GM23338 (cell line): Measurements from ENCODE around the gene TARBP2. TPM values are rescaled to one million over a fixed set of nuclear protein-coding genes. Genes with fewer than 3 reads are reported as not detected.
A peak's percentile ranks its signal among the peaks of the same experiment; 100 is the strongest.

ENCODE experiments used
- ATAC-seq: fragments of 200-7000 bp; cut with Tn5 transposase; 3 replicates; pipeline ENCODE4 v1.9.1; 2020
- DNase-seq: peaks from one replicate; pipeline ENCODE4 v3.0.0-alpha.2; 2015; ENCODE audit warnings: low spot score
- H2AFZ ChIP-seq: fragments of 200-600 bp; sonication (generic); 2 replicates; pipeline ENCODE4 v1.8.0; 2016; ENCODE audit warnings: antibody characterized with exemption, mild to moderate bottlenecking, moderate library complexity
- H3F3A ChIP-seq: fragments of 200-600 bp; sonication (generic); replicated peaks from 2 replicates; pipeline ENCODE4 v1.8.0; 2017; ENCODE audit warnings: antibody characterized with exemption, mixed run types, low read depth
- H3K27ac ChIP-seq: fragments of 200-600 bp; sonication (generic); 2 replicates; pipeline ENCODE4 v1.6.1; 2016; ENCODE audit warnings: low read depth
- H3K27me3 ChIP-seq: fragments of 200-600 bp; sonication (generic); 2 replicates; pipeline ENCODE4 v1.8.0; 2016; ENCODE audit warnings: mild to moderate bottlenecking, mixed run types, moderate library complexity; ENCODE audit not compliant: insufficient read depth
- H3K36me3 ChIP-seq: fragments of 200-600 bp; sonication (generic); 2 replicates; pipeline ENCODE4 v1.8.0; 2016; ENCODE audit warnings: mild to moderate bottlenecking; ENCODE audit not compliant: insufficient read depth
- H3K4me1 ChIP-seq: fragments of 200-600 bp; sonication (generic); 2 replicates; pipeline ENCODE4 v1.8.0; 2016; ENCODE audit warnings: mild to moderate bottlenecking, moderate library complexity; ENCODE audit not compliant: insufficient read depth
- H3K4me2 ChIP-seq: fragments of 200-600 bp; sonication (generic); 2 replicates; pipeline ENCODE4 v1.7.1; 2017; ENCODE audit warnings: mixed run types
- H3K4me3 ChIP-seq: fragments of 200-600 bp; sonication (generic); 2 replicates; pipeline ENCODE4 v1.6.1; 2016; ENCODE audit warnings: mixed run types
- H3K79me2 ChIP-seq: fragments of 200-600 bp; sonication (generic); replicated peaks from 2 replicates; pipeline ENCODE4 v1.8.0; 2017; ENCODE audit warnings: mild to moderate bottlenecking; ENCODE audit not compliant: insufficient read depth
- H3K9me2 ChIP-seq: fragments of 200-600 bp; sonication (generic); 2 replicates; pipeline ENCODE4 v1.8.0; 2017; ENCODE audit not compliant: insufficient read depth
- H4K20me1 ChIP-seq: fragments of 200-600 bp; sonication (generic); replicated peaks from 2 replicates; pipeline ENCODE4 v1.8.0; 2017; ENCODE audit warnings: mild to moderate bottlenecking; ENCODE audit not compliant: insufficient read depth
- H3K27ac Mint-ChIP-seq: 2 replicates; pipeline ENCODE4 v1.8.0; 2020; ENCODE audit warnings: inconsistent platforms, mild to moderate bottlenecking, moderate library complexity, mixed read lengths
- H3K27me3 Mint-ChIP-seq: 3 replicates; pipeline ENCODE4 v1.8.0; 2022; ENCODE audit warnings: low read depth, mild to moderate bottlenecking, moderate library complexity, mixed read lengths, inconsistent platforms; ENCODE audit not compliant: insufficient read depth, poor library complexity
- H3K36me3 Mint-ChIP-seq: 3 replicates; pipeline ENCODE4 v1.8.0; 2021; ENCODE audit warnings: low read depth, mild to moderate bottlenecking, inconsistent platforms, moderate library complexity, mixed read lengths
- H3K4me1 Mint-ChIP-seq: 3 replicates; pipeline ENCODE4 v1.8.0; 2020; ENCODE audit warnings: mild to moderate bottlenecking, inconsistent platforms, mixed read lengths
- H3K4me3 Mint-ChIP-seq: 3 replicates; pipeline ENCODE4 v1.8.0; 2021; ENCODE audit warnings: moderate library complexity, mild to moderate bottlenecking, inconsistent platforms, mixed read lengths
- H3K9me3 Mint-ChIP-seq: 3 replicates; pipeline ENCODE4 v1.8.0; 2020; ENCODE audit warnings: moderate library complexity, mild to moderate bottlenecking, inconsistent platforms, mixed read lengths
- CREB1 ChIP-seq: fragments of 250-450 bp; sonication (Bioruptor Pico); IDR thresholded peaks from 2 replicates; pipeline ENCODE4 v1.5.0; 2020; ENCODE audit warnings: low read depth, mild to moderate bottlenecking, moderate library complexity
- CTCF ChIP-seq, 2 experiments: fragments of 200-600 bp in 1 of 2; sonication (generic) in 1 of 2; conservative IDR thresholded peaks; 2 replicates each; pipeline versions ENCODE4 v1.5.1 to v1.6.1; 2016 to 2017; ENCODE audit warnings: antibody characterized with exemption in 2 of 2, low read depth in 2 of 2, mild to moderate bottlenecking in 2 of 2, moderate library complexity in 1 of 2
- ETS1 ChIP-seq: IDR thresholded peaks from 2 replicates; pipeline ENCODE4 v1.6.1; 2016; ENCODE audit warnings: antibody characterized with exemption
- EZH2 ChIP-seq: fragments of 200-600 bp; sonication (generic); IDR thresholded peaks from one replicate; pipeline ENCODE4 v1.8.0; 2017; ENCODE audit warnings: antibody characterized with exemption, mild to moderate bottlenecking, low read depth; ENCODE audit not compliant: unreplicated experiment
- EZH2phosphoT487 ChIP-seq: fragments of 200-600 bp; sonication (generic); IDR thresholded peaks from one replicate; pipeline ENCODE4 v1.8.1; 2018; ENCODE audit warnings: antibody characterized with exemption; ENCODE audit not compliant: unreplicated experiment
- JUNB ChIP-seq: IDR thresholded peaks from one replicate; pipeline ENCODE4 v1.6.1; 2016; ENCODE audit warnings: antibody characterized with exemption; ENCODE audit not compliant: unreplicated experiment
- NANOG ChIP-seq: IDR thresholded peaks from 2 replicates; pipeline ENCODE4 v1.6.1; 2016; ENCODE audit warnings: antibody characterized with exemption, borderline replicate concordance
- POLR2AphosphoS5 ChIP-seq: IDR thresholded peaks from 2 replicates; pipeline ENCODE4 v1.6.1; 2016; ENCODE audit warnings: antibody characterized with exemption, low read depth
- STAT1 ChIP-seq: IDR thresholded peaks from one replicate; pipeline ENCODE4 v1.6.1; 2016; ENCODE audit warnings: antibody characterized with exemption; ENCODE audit not compliant: unreplicated experiment
- ZNF114 ChIP-seq: fragments of 250-450 bp; sonication (Bioruptor Pico); IDR thresholded peaks from 2 replicates; pipeline ENCODE4 v1.5.0; 2020; ENCODE audit warnings: mild to moderate bottlenecking, moderate library complexity
- ZNF331 ChIP-seq: fragments of 250-450 bp; sonication (Bioruptor Pico); IDR thresholded peaks from 2 replicates; pipeline ENCODE4 v1.5.0; 2020; ENCODE audit warnings: low read depth, mild to moderate bottlenecking, moderate library complexity
- ZNF462 ChIP-seq: fragments of 250-450 bp; sonication (Bioruptor Pico); IDR thresholded peaks from 2 replicates; pipeline ENCODE4 v1.5.0; 2020; ENCODE audit warnings: mild to moderate bottlenecking, moderate library complexity
- polyA plus RNA-seq: library from polyadenylated mRNA; unstranded; fragments of >200 nt; fragmentation: Nextera tagmentation; extraction: Ambion mirVana; gene quantifications from 2 replicates; pipeline ENCODE4 v1.2.1, GENCODE V29; 2016
- total RNA-seq: library from RNA; depleted of rRNA; stranded (reverse); fragments of >200 nt; shearing (Covaris generic); gene quantifications from 2 replicates; pipeline ENCODE4 v1.2.3, GENCODE V29; 2014

Gene TARBP2
- total and polyA plus RNA-seq, 2 experiments from 2014 or later, result 57.0 to 83.4 TPM

GRCh38 chr12:53459097-53459496, 42.0 kb upstream of the TARBP2 start:
- H3K27ac ChIP-seq, result 0 out of 2 replicates have a peak overlapping the region, but pooled peaks have one; percentile 68
- H3K9me3 Mint-ChIP-seq, result no peaks in the 10 kb centered on the region
- peak overlapping the region; percentile 46; the same call in 1 of the 3 replicates for H3K4me3 Mint-ChIP-seq
- peaks cover 92% of the 10 kb centered on the region for H4K20me1 ChIP-seq
- TF ChIP-seq NANOG (no peak), ZNF331 (CRISPR knock-in tag) (no peak), EZH2phosphoT487 (no peak), JUNB (no peak), EZH2 (no peak)
- no peaks in the 10 kb centered on the region for H3K9me2 ChIP-seq
- peaks cover 53% of the 10 kb centered on the region for H3K4me1 Mint-ChIP-seq
- H3K36me3 Mint-ChIP-seq, result peaks cover 99% of the 10 kb centered on the region
- H3K27me3 Mint-ChIP-seq, result peaks cover 9% of the 10 kb centered on the region
- H2AFZ ChIP-seq, result no peak overlapping the region
- H3K4me2 ChIP-seq, result no peak overlapping the region
- H3K79me2 ChIP-seq, result peaks cover 99% of the 10 kb centered on the region
- DNase-seq (no peak), ATAC-seq (no peak)
- peaks cover 14% of the 10 kb centered on the region; the same call in 1 of the 2 replicates for H3K4me1 ChIP-seq
- peaks cover 61% of the 10 kb centered on the region for H3F3A ChIP-seq
- H3K27ac Mint-ChIP-seq, result no peak overlapping the region
- no peak overlapping the region for H3K4me3 ChIP-seq
- H3K27me3 ChIP-seq, result no peaks in the 10 kb centered on the region
- peaks cover 99% of the 10 kb centered on the region for H3K36me3 ChIP-seq

GRCh38 chr12:53461059-53461458, 40.0 kb upstream of the TARBP2 start:
- peaks cover 11% of the 10 kb centered on the region; the same call in 1 of the 2 replicates for H3K4me1 ChIP-seq
- H3K27ac Mint-ChIP-seq, result no peak overlapping the region
- H2AFZ ChIP-seq, result no peak overlapping the region
- peaks cover 99% of the 10 kb centered on the region for H3K36me3 Mint-ChIP-seq
- no peak overlapping the region for H3K4me3 ChIP-seq
- peaks cover 97% of the 10 kb centered on the region for H3K36me3 ChIP-seq
- DNase-seq, result no peak
- H3K79me2 ChIP-seq, result peaks cover 97% of the 10 kb centered on the region
- H3K4me2 ChIP-seq, result no peak overlapping the region
- H3K9me2 ChIP-seq, result no peaks in the 10 kb centered on the region
- peak overlapping the region; percentile 68; the same call in 1 of the 2 replicates for H3K27ac ChIP-seq
- H3K27me3 Mint-ChIP-seq, result peaks cover 9% of the 10 kb centered on the region
- no peak overlapping the region for H3K4me3 Mint-ChIP-seq
- ATAC-seq, result no peak
- H3F3A ChIP-seq, result peaks cover 59% of the 10 kb centered on the region
- H3K27me3 ChIP-seq, result no peaks in the 10 kb centered on the region
- H3K4me1 Mint-ChIP-seq, result peaks cover 52% of the 10 kb centered on the region
- H3K9me3 Mint-ChIP-seq, result no peaks in the 10 kb centered on the region
- H4K20me1 ChIP-seq, result peaks cover 89% of the 10 kb centered on the region
- TF ChIP-seq NANOG, result no peak
- no peak for TF ChIP-seq ETS1
- TF ChIP-seq CREB1 (CRISPR knock-in tag), result no peak
- no peak for TF ChIP-seq STAT1
- TF ChIP-seq JUNB, result no peak
- TF ChIP-seq ZNF114, result no peak
- no peak for TF ChIP-seq EZH2
- TF ChIP-seq CTCF (conservative IDR thresholded peaks at IDR 0.05; ENCODE audit: low read depth in 2 of 2), result no peak
- TF ChIP-seq ZNF331 (CRISPR knock-in tag), result no peak
- TF ChIP-seq POLR2AphosphoS5, result no peak
- no peak for TF ChIP-seq ZNF462 (CRISPR knock-in tag)
- TF ChIP-seq EZH2phosphoT487, result no peak
